Dermis microvascular lymphatic vessel endothelial cell (primary cell): ENCODE results near the gene CMIP. TPM values are rescaled to one million over a fixed set of nuclear protein-coding genes. Genes with fewer than 3 reads are reported as not detected.

Experiments used
- DNase-seq, 2 donors: peaks; one replicate each; pipeline versions ENCODE4 v3.0.0 to v3.0.0-alpha.2; 2010; ENCODE audit warnings: low read depth in 2 of 2
- total RNA-seq: library from RNA; depleted of rRNA; stranded (reverse); fragments of >200 nt; gene quantifications from 2 replicates; pipeline ENCODE4 v1.2.1, GENCODE V29; 2014

The CMIP gene
- total RNA-seq, 1 donor from 2014 or later = 8.0 TPM

GRCh38 chr16:81530296-81530721 lies 85.7 kb downstream of the CMIP start:
- DNase-seq = no peak

- DNase-seq = no peak
Observed at GRCh38 chr16:81530814-81531213, 86.2 kb downstream of the CMIP start.

DNA sequence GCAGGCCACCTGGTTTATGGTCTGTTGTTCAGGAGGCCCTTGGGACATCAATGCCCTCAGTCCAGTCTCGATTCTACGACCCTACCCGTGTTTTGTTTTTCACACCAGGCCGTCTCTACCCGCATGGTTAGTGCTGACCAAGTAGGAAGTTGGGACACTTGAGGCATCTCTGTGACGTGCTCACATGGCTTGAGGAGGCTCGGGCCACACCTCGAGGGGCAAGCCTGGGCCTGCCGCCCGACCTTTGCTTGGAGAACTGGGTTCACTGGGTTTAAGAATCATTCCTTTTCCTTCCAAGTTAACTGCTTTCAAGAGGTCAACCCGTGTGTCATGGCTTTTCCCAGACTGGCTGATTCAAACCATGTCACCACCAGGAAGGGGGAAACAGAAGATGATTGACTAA lies 86.8 kb downstream of the CMIP start:
- no peak for DNase-seq

GRCh38 chr16:81532491-81533174 lies 88.0 kb downstream of the CMIP start:
- DNase-seq = no peak

GRCh38 chr16:81533175-81533507 lies 88.5 kb downstream of the CMIP start:
- DNase-seq = no peak

DNA sequence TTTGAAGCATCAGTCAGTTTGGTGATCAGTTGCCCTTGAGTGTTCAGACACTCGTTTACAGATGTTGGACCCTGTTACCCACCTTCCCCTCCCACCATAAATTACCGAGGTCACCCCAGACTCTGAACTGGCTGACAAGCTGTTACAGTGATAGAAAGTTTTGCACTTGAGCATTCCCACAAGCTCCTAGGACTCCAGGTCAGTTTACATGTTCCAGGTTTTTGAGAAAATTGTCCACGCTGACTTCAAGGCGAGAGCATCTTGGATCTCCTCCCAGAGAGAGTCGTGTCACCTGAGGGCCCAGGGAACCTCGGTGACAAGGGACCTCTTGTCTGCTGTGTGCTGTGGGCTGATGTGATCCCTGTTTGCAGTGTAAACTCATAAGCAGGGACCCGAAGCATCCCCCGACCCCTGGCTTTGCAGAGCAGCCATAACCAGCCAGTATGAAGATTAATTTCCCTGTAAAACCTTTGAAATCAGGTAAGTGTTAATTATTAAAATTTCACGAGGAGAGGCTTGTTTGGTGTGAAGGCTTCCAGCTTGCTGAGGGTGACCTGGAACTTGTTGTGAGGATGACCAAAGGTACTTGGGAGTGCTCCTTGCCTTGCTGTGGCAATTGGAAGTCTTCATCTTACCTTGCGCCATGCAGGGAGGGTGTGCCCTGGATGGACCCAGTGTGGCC lies 91.2 kb downstream of the CMIP start:
- DNase-seq = no peak

- no peak for DNase-seq
Observed at GRCh38 chr16:81536648-81537047, 92.0 kb downstream of the CMIP start.

DNA sequence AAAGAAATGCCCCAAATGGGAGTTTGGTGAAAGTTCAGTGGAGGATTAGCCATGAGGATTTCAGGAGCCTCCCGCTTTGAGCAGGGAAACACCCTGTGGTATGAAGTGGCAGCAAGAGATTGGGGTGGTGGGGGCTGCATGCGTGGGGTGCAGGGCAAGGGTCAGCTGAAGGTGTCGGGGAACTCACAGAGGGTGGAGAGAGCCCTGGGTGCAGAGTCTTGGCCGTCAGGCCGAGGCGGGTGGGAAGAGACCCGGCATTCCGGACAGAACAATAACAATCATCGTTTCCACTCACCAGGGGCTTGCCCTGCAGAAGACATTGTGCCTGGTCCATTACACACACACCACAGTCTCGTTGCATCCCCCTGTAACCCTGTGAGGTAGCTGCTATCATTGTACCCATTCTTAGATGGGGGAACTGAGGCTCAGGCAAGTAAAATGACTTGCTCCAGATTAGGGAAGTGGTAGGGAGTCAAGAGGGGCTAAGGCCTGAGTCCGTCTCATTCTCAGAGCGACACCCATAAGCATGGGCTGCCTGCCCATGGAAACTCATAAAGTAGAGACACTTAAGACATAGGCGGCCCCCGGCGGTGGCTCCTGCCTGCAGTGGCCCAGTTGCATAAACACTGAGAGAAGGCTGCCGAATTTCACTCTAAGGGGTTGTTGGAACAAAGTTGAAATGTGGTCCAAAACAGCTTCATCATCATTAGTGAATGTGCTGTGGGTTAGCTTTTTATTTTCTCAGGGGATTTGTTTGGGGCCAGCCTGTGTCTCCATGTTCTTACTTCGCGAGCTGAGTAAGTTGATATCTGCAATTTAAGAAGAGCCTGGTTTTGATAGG lies 93.3 kb downstream of the CMIP start:
- DNase-seq = no peak

DNA sequence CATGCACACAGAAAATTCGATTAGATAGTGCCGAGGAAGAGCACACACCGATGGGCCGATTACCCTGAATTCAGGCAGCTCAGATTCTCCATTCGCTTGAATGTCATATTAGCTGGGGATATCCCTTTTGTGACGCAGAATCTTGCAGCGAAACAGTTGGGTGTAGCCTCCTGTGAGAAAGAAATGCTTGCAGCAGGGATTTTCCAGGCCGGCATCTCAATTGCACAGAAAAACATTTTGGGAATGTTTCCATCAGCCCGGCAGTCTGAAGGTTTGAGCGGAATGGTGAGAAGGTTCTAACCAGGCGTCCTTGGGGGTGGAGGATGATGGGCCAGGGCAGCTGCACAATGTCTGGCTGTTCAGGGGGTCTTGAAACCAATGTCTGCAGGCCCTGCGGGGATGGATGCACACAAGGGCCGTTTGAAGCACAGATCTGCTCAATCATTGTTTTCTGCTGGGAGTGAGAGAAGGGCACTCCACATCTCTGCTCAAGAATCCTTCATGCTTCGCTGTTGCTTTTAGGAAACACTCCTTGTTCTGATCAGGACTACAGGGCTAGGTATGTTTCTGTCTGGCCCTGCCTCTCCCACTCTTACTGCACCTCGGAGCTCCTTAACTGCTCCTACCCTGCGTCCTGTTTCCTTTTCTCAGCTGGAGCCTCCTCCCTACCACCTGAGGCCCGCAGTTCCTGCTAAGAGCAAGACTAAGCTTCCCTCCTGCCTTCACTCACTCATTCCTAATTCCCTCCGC lies 94.6 kb downstream of the CMIP start:
- no peak for DNase-seq

GRCh38 chr16:81539759-81540472 lies 95.3 kb downstream of the CMIP start:
- no peak for DNase-seq

DNA sequence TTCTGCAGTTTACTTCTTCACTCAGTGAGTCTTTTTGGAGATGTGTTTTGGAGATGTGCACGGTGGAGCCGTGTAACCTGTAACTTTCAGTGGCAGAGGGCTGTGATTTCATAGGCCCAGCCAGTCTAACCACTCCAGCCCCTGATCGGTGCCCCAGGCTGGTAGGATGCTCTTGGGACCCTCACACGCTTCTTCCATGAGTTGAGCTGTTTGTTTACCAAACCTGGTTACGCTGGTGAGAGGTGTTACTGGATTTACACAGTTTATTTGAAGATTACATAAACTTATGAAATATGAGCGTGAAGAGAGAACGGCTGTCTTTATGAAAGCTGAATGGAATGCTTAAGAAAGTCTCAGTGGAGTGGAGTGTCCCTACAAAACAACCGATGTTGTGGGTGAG lies 96.7 kb downstream of the CMIP start:
- DNase-seq = no peak

- DNase-seq = peak in 1 of 2 donors; percentile 54
Observed at GRCh38 chr16:81542609-81543570, 98.3 kb downstream of the CMIP start.

DNA sequence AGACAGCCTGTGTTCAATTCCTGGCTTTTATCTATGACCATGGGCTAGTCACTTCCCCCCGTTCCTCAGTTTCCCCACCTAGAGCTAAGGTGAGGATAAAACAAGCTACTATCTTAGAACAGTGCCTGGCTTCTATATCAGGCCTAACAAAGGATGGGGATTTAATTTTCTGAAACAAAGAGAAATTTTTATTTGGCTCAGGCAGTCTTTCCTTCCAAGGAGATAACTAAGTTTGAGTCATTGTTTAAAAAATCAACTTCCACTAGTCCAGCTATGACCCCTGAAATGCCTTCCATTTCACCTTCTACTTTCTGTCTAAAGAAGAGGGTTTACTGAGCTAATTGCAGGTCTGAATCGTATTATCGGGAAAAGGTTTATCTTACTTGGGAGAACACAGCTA lies 99.0 kb downstream of the CMIP start:
- DNase-seq = no peak

GRCh38 chr16:81544261-81544660 lies 99.7 kb downstream of the CMIP start:
- peak in 1 of 2 donors; percentile 70 for DNase-seq

DNA sequence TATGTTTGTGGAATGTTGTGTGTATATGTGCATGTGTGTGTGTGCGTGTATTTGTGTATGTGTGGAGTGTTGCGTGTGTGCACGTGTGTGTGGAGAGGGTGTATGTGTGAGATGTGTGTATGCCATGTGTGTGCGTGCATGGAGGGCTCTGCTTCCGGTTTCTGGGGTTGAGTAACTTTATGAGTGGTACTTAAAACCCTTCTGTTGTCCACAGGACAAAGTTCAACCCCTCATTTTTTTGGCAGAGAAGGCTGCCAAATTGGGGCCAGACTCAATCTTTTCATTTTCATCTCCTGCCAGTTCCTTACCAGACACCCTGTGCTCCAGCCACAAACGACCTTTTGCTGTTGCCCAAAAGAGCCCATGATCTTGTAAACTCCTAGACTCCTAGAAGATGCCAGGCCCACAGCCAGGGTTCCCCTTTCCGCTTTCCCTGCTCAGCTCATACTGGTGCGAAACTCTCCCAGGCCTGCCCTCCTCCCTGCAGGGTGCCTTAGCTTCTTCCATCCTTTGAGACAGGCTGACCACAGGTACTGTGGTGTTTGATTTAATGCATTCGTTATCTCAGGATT lies 100.2 kb downstream of the CMIP start:
- no peak for DNase-seq

GRCh38 chr16:81545470-81546250 lies 101.1 kb downstream of the CMIP start:
- DNase-seq = no peak

- no peak for DNase-seq
Observed at GRCh38 chr16:81546781-81547180, 102.2 kb downstream of the CMIP start.

DNA sequence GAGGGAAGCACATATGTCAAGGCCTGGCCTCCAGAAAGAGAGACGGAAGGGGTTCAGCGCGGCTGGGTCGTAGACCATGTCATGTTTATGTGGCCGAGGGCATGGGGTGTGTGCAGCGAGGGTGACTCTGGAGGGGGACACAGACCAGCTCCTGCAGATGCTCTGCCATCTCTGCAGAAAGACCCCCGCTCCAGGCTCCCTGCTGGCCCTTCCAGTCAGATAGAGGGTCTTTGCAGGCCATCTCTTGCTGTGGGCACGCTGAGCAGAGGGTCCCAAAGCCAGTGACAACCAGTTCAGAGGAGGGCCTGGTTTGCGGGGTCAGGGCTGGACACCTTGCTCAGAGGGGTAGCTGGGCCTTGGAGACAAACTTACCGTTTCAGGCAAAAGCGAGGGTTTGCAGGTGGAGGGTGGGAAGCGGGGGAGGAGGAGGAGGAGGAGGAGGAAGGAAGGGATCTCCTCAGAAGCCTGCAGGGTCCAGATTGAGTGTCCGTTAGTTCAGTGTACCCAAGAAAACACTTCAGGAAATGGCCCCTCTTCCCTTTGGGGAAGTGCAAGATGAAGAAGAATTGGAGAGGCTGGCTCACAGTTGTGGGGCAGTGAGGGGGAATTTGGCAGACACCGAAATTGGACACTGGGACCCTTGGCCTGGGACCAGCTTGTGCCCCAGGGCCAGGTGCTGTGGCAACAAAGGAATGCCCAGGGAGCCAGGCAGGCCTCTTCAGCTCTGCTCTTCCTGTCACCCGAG lies 102.8 kb downstream of the CMIP start:
- no peak for DNase-seq
